ENCODE results near the gene TP53BP1. TPM values are rescaled to one million over a fixed set of nuclear protein-coding genes. Genes with fewer than 3 reads are reported as not detected.
A peak's percentile ranks its signal among the peaks of the same experiment; 100 is the strongest.
"Not testable (repeated sequence)": the region's sequence is repeated elsewhere in the genome, so short reads cannot be mapped to it uniquely, and the experiment has no call there.

Gene TP53BP1
- total RNA-seq (2014; rRNA removed; shearing (Covaris generic)), result 44.1 and 44.6 TPM in 2 replicates

DNA sequence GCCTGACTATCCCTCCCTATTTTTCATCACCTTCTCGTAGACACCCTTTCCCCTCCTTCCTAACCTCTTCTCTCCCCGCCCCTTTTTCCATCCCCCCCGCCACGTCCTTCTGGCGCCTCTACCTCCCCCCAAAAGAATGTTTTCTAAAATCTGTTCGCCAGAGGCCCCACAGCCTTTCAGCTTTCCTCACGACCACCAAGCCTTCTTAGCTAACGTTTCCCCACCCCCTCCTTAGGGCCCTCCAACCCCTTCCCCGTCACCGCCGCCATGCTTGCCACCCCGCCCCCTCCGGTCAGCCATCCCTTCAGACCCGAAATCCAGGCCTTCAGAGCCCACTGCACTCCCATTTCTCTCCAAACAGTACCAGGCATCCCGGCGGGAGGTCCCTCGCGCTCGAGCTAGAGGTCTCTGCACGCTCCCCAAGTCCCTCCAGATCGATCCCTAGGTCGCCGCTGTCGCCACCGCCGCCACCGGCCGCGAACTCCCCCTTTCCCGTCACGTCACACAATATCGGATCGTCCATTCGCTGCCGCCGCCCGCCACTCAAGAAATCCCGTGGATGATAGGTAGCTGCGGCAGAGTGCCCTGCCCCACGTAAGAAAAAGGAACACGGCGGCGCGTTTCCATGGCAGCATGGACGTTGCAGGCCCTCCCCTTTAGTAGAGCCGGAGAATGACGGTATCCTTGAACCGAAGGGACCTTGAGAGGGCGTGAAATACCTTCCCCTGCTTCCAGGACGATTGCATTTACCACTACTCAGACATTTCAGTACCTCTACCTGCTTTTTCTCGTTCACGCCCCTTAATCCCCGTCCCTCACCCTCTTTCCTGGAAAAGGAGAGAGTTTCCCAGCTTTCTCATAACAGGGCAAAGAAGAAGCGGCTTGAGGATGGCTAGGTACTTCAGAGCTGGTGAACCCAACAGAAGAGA lies at the start of gene TP53BP1:
Gene TP53BP1, minus strand, starts transcription at position 484 of the 929 bp plus-strand sequence. Its CDS starts 113 bp downstream, at position 371.
- Histone ChIP-seq H3K4me1 (peaks cover 10% of the 10 kb centered on the region), H3K27me3 (no peaks in the 10 kb centered on the region), H3K4me3 (peak within 1 kb of the TSS; percentile 84), H3K36me3 (peaks cover 15% of the 10 kb centered on the region), H3K9me3 (replicated peaks) (no peaks in the 10 kb centered on the region), H3K27ac (peak within 1 kb of the TSS; percentile 72)
- DNase-seq, result peak; percentile 95 to 96

DNA sequence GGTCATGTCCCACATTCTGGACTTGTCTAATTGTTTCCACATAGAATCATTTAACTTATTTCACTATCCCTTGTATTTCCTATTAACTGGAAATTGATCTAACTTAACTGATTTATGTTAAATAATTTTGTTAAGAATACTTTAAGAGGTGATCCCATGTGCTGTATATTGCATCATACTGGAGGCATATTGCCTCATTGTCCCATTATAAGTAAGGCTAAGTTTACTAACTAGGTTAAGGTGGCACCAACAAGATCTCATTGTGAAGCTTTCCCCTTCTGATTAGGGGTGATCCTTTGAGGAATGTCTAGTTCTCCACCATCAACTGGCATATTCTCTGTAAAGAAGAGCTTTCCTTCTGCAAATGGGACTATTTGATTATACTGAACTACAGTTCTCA lies 48.8 kb upstream of the TP53BP1 start:
- H3K4me3 ChIP-seq, result no peak overlapping the region
- H3K4me1 ChIP-seq, result no peaks in the 10 kb centered on the region
- 0 out of 2 replicates have a peak, but pooled peaks cover under 1% of the 10 kb centered on the region for H3K36me3 ChIP-seq
- H3K27me3 ChIP-seq, result no peaks in the 10 kb centered on the region
- no peak for DNase-seq
- no peak overlapping the region for H3K27ac ChIP-seq
- peaks cover under 1% of the 10 kb centered on the region; the same call in 1 of the 2 replicates for H3K9me3 ChIP-seq (replicated peaks)

DNA sequence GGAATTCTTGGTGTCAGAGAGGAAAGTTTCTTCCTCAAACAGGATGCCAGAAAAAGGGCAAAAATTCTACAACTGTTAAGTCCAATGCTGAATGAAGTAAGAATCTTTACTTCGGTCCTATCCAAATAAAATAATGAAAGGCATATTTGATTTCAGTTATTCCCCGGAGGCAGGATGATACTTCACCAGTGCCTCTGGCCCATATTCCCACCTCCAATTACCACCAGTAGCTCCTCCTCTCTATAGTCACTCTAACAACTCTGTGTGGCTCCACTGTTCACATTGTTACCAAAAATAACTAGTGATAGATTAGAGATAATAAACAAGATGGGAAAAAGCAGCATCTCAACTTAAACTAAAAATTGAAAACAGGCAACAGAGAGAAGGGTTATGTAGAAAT lies 45.1 kb upstream of the TP53BP1 start:
- Histone ChIP-seq H3K27me3 (no peaks in the 10 kb centered on the region), H3K27ac (no peak overlapping the region), H3K9me3 (replicated peaks) (0 out of 2 replicates have a peak, but pooled peaks cover 2% of the 10 kb centered on the region), H3K4me1 (no peaks in the 10 kb centered on the region), H3K4me3 (no peak overlapping the region), H3K36me3 (peaks cover 6% of the 10 kb centered on the region)
- DNase-seq, result no peak

DNA sequence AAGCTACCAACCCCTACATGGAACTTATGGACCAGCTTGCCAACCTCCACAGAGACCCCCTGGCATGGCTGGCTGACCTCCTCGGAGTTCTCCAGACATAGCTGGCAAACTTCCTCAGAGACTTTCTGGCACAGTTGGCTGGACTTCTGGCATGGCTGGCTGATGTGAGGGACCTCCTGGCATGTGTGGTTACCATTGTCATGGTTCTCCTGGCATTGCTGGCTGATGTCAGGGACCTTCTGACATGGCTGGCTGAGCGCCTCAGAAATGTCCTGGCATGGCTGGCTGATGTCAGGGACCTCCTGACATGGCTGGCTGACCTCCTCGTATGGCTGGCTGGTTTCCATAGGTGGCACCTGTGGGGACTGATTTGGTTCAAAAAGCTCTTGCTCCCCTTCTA lies 41.9 kb upstream of the TP53BP1 start:
- no peaks in the 10 kb centered on the region for H3K4me1 ChIP-seq
- no peak overlapping the region for H3K4me3 ChIP-seq
- H3K27me3 ChIP-seq, result no peaks in the 10 kb centered on the region
- no peak for DNase-seq
- no peak overlapping the region for H3K27ac ChIP-seq
- peaks cover 6% of the 10 kb centered on the region for H3K36me3 ChIP-seq
- H3K9me3 ChIP-seq (replicated peaks), result 0 out of 2 replicates have a peak, but pooled peaks cover 2% of the 10 kb centered on the region

GRCh38 chr15:43532826-43533225 lies 39.9 kb upstream of the TP53BP1 start:
- H3K9me3 ChIP-seq (replicated peaks); H3K27me3 ChIP-seq; H3K36me3 ChIP-seq; H3K4me1 ChIP-seq; H3K4me3 ChIP-seq; DNase-seq; H3K27ac ChIP-seq: not testable (repeated sequence)

DNA sequence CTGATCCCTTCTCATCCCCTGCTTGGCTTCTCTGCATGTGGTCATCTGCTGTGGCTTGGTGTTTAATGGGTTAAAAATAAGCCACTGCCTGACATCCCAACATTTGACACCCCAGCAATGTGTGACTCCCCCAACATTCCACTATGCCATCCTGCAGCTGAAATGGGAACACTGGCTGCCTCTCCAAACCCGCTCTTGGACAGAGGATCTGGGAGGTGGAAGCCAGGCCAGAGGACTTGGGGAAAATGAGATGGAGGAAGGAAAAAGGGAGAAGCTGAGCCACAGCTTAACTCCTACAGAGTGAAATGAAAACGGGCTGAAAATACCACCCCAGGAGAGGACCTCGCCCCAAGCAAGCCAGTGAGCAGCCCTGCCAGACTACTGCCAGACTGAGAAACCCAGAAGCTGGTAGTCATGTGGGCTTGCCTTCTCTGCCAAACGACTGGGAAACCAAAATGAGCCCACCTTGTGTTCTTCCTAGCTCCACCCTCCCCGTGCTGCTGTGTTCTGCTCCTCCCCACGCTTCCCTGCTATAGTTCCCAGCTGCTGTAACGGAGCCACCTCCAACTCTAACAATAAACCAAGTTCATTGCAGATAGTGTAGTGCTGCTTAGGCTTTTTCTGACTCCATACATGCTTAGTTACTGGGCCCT lies 38.2 kb upstream of the TP53BP1 start:
- no peak for DNase-seq
- Histone ChIP-seq H3K4me1 (no peaks in the 10 kb centered on the region), H3K4me3 (no peak overlapping the region), H3K27me3 (no peaks in the 10 kb centered on the region), H3K36me3 (peaks cover 7% of the 10 kb centered on the region), H3K9me3 (replicated peaks) (no peaks in the 10 kb centered on the region), H3K27ac (no peak overlapping the region)

GRCh38 chr15:43529587-43530345 lies 36.8 kb upstream of the TP53BP1 start:
- Histone ChIP-seq H3K36me3 (peaks cover 21% of the 10 kb centered on the region), H3K9me3 (replicated peaks) (no peaks in the 10 kb centered on the region), H3K27ac (no peak overlapping the region), H3K4me1 (no peaks in the 10 kb centered on the region), H3K4me3 (no peak overlapping the region), H3K27me3 (no peaks in the 10 kb centered on the region)
- no peak for DNase-seq

- Histone ChIP-seq H3K4me3 (no peak overlapping the region), H3K36me3 (peaks cover 27% of the 10 kb centered on the region), H3K9me3 (replicated peaks) (no peaks in the 10 kb centered on the region), H3K27me3 (no peaks in the 10 kb centered on the region), H3K27ac (no peak overlapping the region), H3K4me1 (no peaks in the 10 kb centered on the region)
- DNase-seq, result no peak
Measured at GRCh38 chr15:43529141-43529540, 36.2 kb upstream of the TP53BP1 start.

GRCh38 chr15:43528542-43529007 lies 35.6 kb upstream of the TP53BP1 start:
- Histone ChIP-seq H3K27ac (no peak overlapping the region), H3K27me3 (no peaks in the 10 kb centered on the region), H3K4me1 (no peaks in the 10 kb centered on the region), H3K9me3 (replicated peaks) (no peaks in the 10 kb centered on the region), H3K36me3 (peaks cover 29% of the 10 kb centered on the region), H3K4me3 (no peak overlapping the region)
- no peak for DNase-seq

GRCh38 chr15:43527802-43528541 lies 35.0 kb upstream of the TP53BP1 start:
- H3K9me3 ChIP-seq (replicated peaks), result no peaks in the 10 kb centered on the region
- H3K4me3 ChIP-seq, result no peak overlapping the region
- no peaks in the 10 kb centered on the region for H3K27me3 ChIP-seq
- H3K27ac ChIP-seq, result no peak overlapping the region
- H3K4me1 ChIP-seq, result no peaks in the 10 kb centered on the region
- no peak for DNase-seq
- H3K36me3 ChIP-seq, result peaks cover 33% of the 10 kb centered on the region

DNA sequence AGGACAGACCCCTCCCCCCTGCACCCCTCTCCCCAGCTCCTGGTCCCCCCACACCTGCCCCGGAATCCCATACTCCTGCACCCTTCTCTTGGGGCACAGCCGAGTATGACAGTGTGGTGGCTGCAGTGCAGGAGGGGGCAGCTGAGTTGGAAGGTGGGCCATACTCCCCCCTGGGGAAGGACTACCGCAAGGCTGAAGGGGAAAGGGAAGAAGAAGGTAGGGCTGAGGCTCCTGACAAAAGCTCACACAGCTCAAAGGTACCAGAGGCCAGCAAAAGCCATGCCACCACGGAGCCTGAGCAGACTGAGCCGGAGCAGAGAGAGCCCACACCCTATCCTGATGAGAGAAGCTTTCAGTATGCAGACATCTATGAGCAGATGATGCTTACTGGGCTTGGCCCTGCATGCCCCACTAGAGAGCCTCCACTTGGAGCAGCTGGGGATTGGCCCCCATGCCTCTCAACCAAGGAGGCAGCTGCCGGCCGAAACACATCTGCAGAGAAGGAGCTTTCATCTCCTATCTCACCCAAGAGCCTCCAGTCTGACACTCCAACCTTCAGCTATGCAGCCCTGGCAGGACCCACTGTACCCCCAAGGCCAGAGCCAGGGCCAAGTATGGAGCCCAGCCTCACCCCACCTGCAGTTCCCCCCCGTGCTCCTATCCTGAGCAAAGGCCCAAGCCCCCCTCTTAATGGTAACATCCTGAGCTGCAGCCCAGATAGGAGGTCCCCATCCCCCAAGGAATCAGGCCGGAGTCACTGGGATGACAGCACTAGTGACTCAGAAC lies 34.3 kb upstream of the TP53BP1 start:
- H3K4me1 ChIP-seq, result no peaks in the 10 kb centered on the region
- H3K9me3 ChIP-seq (replicated peaks), result no peaks in the 10 kb centered on the region
- no peak overlapping the region for H3K27ac ChIP-seq
- no peak overlapping the region for H3K4me3 ChIP-seq
- no peaks in the 10 kb centered on the region for H3K27me3 ChIP-seq
- H3K36me3 ChIP-seq, result peaks cover 41% of the 10 kb centered on the region
- DNase-seq, result no peak

DNA sequence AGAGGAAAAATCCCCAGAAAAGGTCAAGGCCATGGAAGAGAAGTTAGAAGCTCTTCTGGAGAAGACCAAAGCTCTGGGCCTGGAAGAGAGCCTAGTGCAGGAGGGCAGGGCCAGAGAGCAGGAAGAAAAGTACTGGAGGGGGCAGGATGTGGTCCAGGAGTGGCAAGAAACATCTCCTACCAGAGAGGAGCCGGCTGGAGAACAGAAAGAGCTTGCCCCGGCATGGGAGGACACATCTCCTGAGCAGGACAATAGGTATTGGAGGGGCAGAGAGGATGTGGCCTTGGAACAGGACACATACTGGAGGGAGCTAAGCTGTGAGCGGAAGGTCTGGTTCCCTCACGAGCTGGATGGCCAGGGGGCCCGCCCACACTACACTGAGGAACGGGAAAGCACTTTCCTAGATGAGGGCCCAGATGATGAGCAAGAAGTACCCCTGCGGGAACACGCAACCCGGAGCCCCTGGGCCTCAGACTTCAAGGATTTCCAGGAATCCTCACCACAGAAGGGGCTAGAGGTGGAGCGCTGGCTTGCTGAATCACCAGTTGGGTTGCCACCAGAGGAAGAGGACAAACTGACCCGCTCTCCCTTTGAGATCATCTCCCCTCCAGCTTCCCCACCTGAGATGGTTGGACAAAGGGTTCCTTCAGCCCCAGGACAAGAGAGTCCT lies 33.4 kb upstream of the TP53BP1 start:
- peaks cover 49% of the 10 kb centered on the region for H3K36me3 ChIP-seq
- H3K9me3 ChIP-seq (replicated peaks), result no peaks in the 10 kb centered on the region
- H3K27ac ChIP-seq, result no peak overlapping the region
- no peak for DNase-seq
- no peak overlapping the region for H3K4me3 ChIP-seq
- H3K4me1 ChIP-seq, result no peaks in the 10 kb centered on the region
- no peaks in the 10 kb centered on the region for H3K27me3 ChIP-seq

GRCh38 chr15:43525131-43525530 lies 32.2 kb upstream of the TP53BP1 start:
- Histone ChIP-seq H3K27me3 (no peaks in the 10 kb centered on the region), H3K9me3 (replicated peaks) (no peaks in the 10 kb centered on the region), H3K4me3 (no peak overlapping the region), H3K4me1 (no peaks in the 10 kb centered on the region), H3K36me3 (peaks cover 58% of the 10 kb centered on the region), H3K27ac (no peak overlapping the region)
- DNase-seq, result no peak

Data from SJCRH30 (cell line).